Endothelial cell of umbilical vein (primary cell): ENCODE results near the gene IL1R2. TPM values are rescaled to one million over a fixed set of nuclear protein-coding genes. Genes with fewer than 3 reads are reported as not detected.

Experiments used
- BruUV-seq: library from RNA; stranded (reverse); fragments of 400-500 nt; replicated peaks from 2 replicates; lab custom pipeline; 2021; lab: Mats Ljungman, UMichigan
- CTCF ChIA-PET: fragments of 300-600, 350-600 bp; sonication (Branson Sonifier 250); formaldehyde crosslinking; loops from one replicate; lab custom pipeline; 2021; ENCODE audit warnings: antibody characterized with exemption, inconsistent platforms; lab: Charles Lee
- POLR2A ChIA-PET: fragments of 300-600, 350-600 bp; sonication (Branson Sonifier 250); formaldehyde crosslinking; loops from one replicate; lab custom pipeline; 2021; ENCODE audit warnings: antibody characterized with exemption, inconsistent platforms; lab: Charles Lee
- DNase-seq: peaks from one replicate; pipeline ENCODE4 v3.0.0-alpha.2; 2011; ENCODE audit warnings: low read depth, low spot score
- FAIRE-seq: peaks from 2 replicates; lab custom pipeline; 2011; peaks lifted over from hg19 to GRCh38; lab: Jason Lieb, UNC
- H2AFZ ChIP-seq: 2 replicates; pipeline ENCODE4 v1.6.0; 2012; ENCODE audit warnings: low read depth, low read length, control low read depth, inconsistent platforms
- H3K27ac ChIP-seq: 2 replicates; pipeline ENCODE4 v1.5.1; 2011; ENCODE audit warnings: low read depth, mild to moderate bottlenecking, control low read depth, low read length, moderate library complexity; ENCODE audit not compliant: insufficient read depth
- H3K27me3 ChIP-seq, 2 experiments: 2 replicates each; pipeline versions ENCODE4 v1.6.0 to v1.6.1; 2011; ENCODE audit warnings: low read length in 2 of 2, mixed read lengths in 1 of 2; ENCODE audit not compliant: control insufficient read depth in 2 of 2, insufficient read depth in 2 of 2
- H3K36me3 ChIP-seq, 2 experiments: 2 replicates in 1 of 2; 3 replicates in 1 of 2; pipeline ENCODE4 v1.5.1; 2011; ENCODE audit warnings: low read length in 2 of 2, mild to moderate bottlenecking in 1 of 2, moderate library complexity in 1 of 2; ENCODE audit not compliant: control insufficient read depth in 2 of 2, insufficient read depth in 2 of 2; ENCODE audit errors: extremely low read depth in 1 of 2
- H3K4me1 ChIP-seq: 3 replicates; pipeline ENCODE4 v1.5.1; 2011; ENCODE audit warnings: mild to moderate bottlenecking, low read length; ENCODE audit not compliant: control insufficient read depth, insufficient read depth; ENCODE audit errors: extremely low read depth
- H3K4me2 ChIP-seq: 2 replicates; pipeline ENCODE4 v1.6.1; 2011; ENCODE audit warnings: low read length, control low read depth, mixed read lengths; ENCODE audit not compliant: insufficient read depth
- H3K4me3 ChIP-seq, 3 experiments: fragments of 200-600 bp in 1 of 3; sonication (generic), shearing (Covaris generic) in 1 of 3; replicated peaks in 1 of 3; 2 replicates each; pipeline ENCODE4 v1.5.1; 2011 to 2016; ENCODE audit warnings: control low read depth in 3 of 3, low read length in 3 of 3, mild to moderate bottlenecking in 2 of 3, inconsistent platforms in 1 of 3, low read depth in 1 of 3, moderate library complexity in 1 of 3; ENCODE audit not compliant: insufficient read depth in 1 of 3
- H3K79me2 ChIP-seq: 2 replicates; pipeline ENCODE4 v1.6.0; 2012; ENCODE audit warnings: low read length, inconsistent platforms; ENCODE audit not compliant: control insufficient read depth, insufficient read depth
- H3K9ac ChIP-seq: replicated peaks from 2 replicates; pipeline ENCODE3; 2011; ENCODE audit warnings: low read length, control low read depth; ENCODE audit not compliant: insufficient read depth; ENCODE audit errors: extremely low read depth
- H3K9me1 ChIP-seq: replicated peaks from 3 replicates; pipeline ENCODE4 v1.6.0; 2011; ENCODE audit warnings: mild to moderate bottlenecking, low read length; ENCODE audit not compliant: control insufficient read depth, insufficient read depth; ENCODE audit errors: extremely low read depth
- H3K9me3 ChIP-seq: replicated peaks from 2 replicates; pipeline ENCODE4 v1.5.1; 2012; ENCODE audit warnings: low read length, inconsistent platforms; ENCODE audit not compliant: control insufficient read depth, insufficient read depth
- H4K20me1 ChIP-seq: replicated peaks from 2 replicates; pipeline ENCODE3; 2011; ENCODE audit warnings: mild to moderate bottlenecking, low read length; ENCODE audit not compliant: control insufficient read depth, insufficient read depth; ENCODE audit errors: extremely low read depth
- FOS ChIP-seq: IDR thresholded peaks from 2 replicates; pipeline ENCODE4 v1.6.1; 2011; ENCODE audit warnings: mild to moderate bottlenecking, low read length, moderate library complexity, borderline replicate concordance; ENCODE audit not compliant: insufficient read depth
- JUN ChIP-seq: IDR thresholded peaks from 2 replicates; pipeline ENCODE4 v1.6.1; 2011; ENCODE audit warnings: borderline replicate concordance, low read depth; ENCODE audit not compliant: insufficient read length, insufficient read depth
- MYC ChIP-seq: IDR thresholded peaks from one replicate; pipeline ENCODE4 v1.6.1; 2011; ENCODE audit warnings: mild to moderate bottlenecking, low read depth, low read length
- POLR2AphosphoS5 ChIP-seq: IDR thresholded peaks from 2 replicates; pipeline ENCODE4 v1.6.1; 2012; ENCODE audit warnings: low read depth, mild to moderate bottlenecking, control low read depth, low read length, moderate library complexity; ENCODE audit not compliant: insufficient read depth
- dilution Hi-C: fragments of 300-500 bp; cut with MboI; formaldehyde crosslinking; loops from one replicate; pipeline ENCODE4 v1.15.0; 2019; ENCODE audit warnings: low sequenced_read_pairs; ENCODE audit not compliant: extremely low pct_ligation_motif_present
- intact Hi-C: fragments of 100-400 bp; cut with micrococcal nuclease; formaldehyde crosslinking; loops from one replicate; pipeline ENCODE4 v1.10.0; 2022
- polyA plus RNA-seq, 4 experiments: library from polyadenylated mRNA; depleted of rRNA in 3 of 4; stranded (reverse) in 3 of 4; unstranded in 1 of 4; fragments of >200 nt; gene quantifications; 2 replicates each; pipeline versions ENCODE4 v1.2.1 to v1.2.3, GENCODE V29; 2011 to 2012; ENCODE audit warnings: missing spikeins in 1 of 4
- total RNA-seq: library from RNA; stranded (reverse); gene quantifications from 2 replicates; pipeline ENCODE4 v1.2.3, GENCODE V29; 2021
- TF ChIP-seq, protein P1 (sequence below), 2 donors: IDR thresholded peaks; 1 replicate in 1 of 2; 2 replicates in 1 of 2; pipeline ENCODE4 v1.5.1; 2011; ENCODE audit warnings: low read length in 2 of 2, mild to moderate bottlenecking in 2 of 2, moderate library complexity in 2 of 2, control low read depth in 1 of 2, inconsistent platforms in 1 of 2, low read depth in 1 of 2; ENCODE audit not compliant: insufficient read depth in 1 of 2; ENCODE audit errors: extremely low read depth in 1 of 2
- TF ChIP-seq, protein P2 (sequence below): IDR thresholded peaks from 2 replicates; pipeline ENCODE4 v1.6.1; 2011; ENCODE audit not compliant: insufficient read depth, insufficient read length

IL1R2 gene
- total and polyA plus RNA-seq, 2 donors (not counting 3 experiments of a cell fraction or from before 2014, with no cell fraction given), result not detected

DNA sequence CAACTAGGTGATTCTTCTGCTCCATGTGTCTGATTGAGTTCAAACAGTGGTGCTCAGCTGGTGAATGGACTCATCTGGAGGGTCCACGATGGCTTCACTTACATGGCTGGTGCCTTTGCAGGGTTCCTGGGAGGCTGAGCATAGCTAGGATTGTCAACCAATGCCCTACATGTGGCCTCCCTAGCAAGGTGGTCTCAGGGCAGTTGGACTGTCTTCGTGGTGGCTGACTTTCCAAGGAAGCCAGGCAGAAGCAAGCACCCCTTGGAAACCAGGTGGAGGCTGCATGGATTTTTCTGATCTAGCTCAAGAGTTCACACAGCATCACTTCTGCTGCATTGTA lies 6.8 kb downstream of the IL1R2 start:
- Histone ChIP-seq H3K27me3 (peaks cover 10 to 11% of the 10 kb centered on the region in 2 experiments), H3K4me2 (no peak overlapping the region), H3K9ac (no peak overlapping the region), H2AFZ (no peak overlapping the region), H3K27ac (no peak overlapping the region), H3K79me2 (no peaks in the 10 kb centered on the region), H3K4me1 (no peaks in the 10 kb centered on the region), H3K4me3 (no peak overlapping the region), H3K36me3 (no peaks in the 10 kb centered on the region), H3K9me3 (no peaks in the 10 kb centered on the region), H3K9me1 (no peaks in the 10 kb centered on the region), H4K20me1 (no peaks in the 10 kb centered on the region)
- no peak for TF ChIP-seq JUN
- no peak for TF ChIP-seq MYC
- TF ChIP-seq, protein P1, sequence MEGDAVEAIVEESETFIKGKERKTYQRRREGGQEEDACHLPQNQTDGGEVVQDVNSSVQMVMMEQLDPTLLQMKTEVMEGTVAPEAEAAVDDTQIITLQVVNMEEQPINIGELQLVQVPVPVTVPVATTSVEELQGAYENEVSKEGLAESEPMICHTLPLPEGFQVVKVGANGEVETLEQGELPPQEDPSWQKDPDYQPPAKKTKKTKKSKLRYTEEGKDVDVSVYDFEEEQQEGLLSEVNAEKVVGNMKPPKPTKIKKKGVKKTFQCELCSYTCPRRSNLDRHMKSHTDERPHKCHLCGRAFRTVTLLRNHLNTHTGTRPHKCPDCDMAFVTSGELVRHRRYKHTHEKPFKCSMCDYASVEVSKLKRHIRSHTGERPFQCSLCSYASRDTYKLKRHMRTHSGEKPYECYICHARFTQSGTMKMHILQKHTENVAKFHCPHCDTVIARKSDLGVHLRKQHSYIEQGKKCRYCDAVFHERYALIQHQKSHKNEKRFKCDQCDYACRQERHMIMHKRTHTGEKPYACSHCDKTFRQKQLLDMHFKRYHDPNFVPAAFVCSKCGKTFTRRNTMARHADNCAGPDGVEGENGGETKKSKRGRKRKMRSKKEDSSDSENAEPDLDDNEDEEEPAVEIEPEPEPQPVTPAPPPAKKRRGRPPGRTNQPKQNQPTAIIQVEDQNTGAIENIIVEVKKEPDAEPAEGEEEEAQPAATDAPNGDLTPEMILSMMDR (IDR thresholded peaks at IDR 0.05; ENCODE audit: extremely low read depth in 1 of 2, insufficient read depth in 1 of 2, low read depth in 1 of 2, low read length in 2 of 2), result no peak
- TF ChIP-seq POLR2AphosphoS5, result no peak
- TF ChIP-seq, protein P2, sequence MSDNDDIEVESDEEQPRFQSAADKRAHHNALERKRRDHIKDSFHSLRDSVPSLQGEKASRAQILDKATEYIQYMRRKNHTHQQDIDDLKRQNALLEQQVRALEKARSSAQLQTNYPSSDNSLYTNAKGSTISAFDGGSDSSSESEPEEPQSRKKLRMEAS, result no peak
- TF ChIP-seq FOS, result no peak
- intact Hi-C loops (no loop called here), dilution Hi-C loops (no loop called here)
- no peak for FAIRE-seq
- no TSS peak for BruUV-seq
- CTCF ChIA-PET, result interaction anchor here (0.9 to 3.9 kb wide), 4 partner anchors 17 to 242 kb away, joined by 3 to 20 read pairs (median 10); no protein-coding TSS in a partner anchor
- DNase-seq, result no peak
- POLR2A ChIA-PET, result no interaction called here
